HCT116 (cell line): Measurements from ENCODE around the gene BCL2L15.

Experiments
- EZH2 ChIP-seq: fragments of 200-600 bp; sonication (generic); IDR thresholded peaks from 2 replicates; pipeline ENCODE4 v1.6.1; 2017; ENCODE audit warnings: antibody characterized with exemption, mixed run types
- POLR2A ChIP-seq: IDR thresholded peaks from 2 replicates; pipeline ENCODE4 v1.7.0; 2011; ENCODE audit warnings: borderline replicate concordance; ENCODE audit not compliant: insufficient read depth, insufficient read length; ENCODE audit errors: extremely low read depth
- POLR2AphosphoS5 ChIP-seq: IDR thresholded peaks from 2 replicates; pipeline ENCODE4 v1.6.1; 2011; ENCODE audit warnings: mild to moderate bottlenecking, low read depth, low read length, moderate library complexity
- SP1 ChIP-seq: IDR thresholded peaks from 2 replicates; pipeline ENCODE4 v1.6.1; 2012; ENCODE audit warnings: low read depth
- SRF ChIP-seq: IDR thresholded peaks from 2 replicates; pipeline ENCODE4 v1.6.1; 2012; ENCODE audit warnings: low read depth
- TCF7L2 ChIP-seq: IDR thresholded peaks from 2 replicates; pipeline ENCODE4 v1.7.0; 2011; ENCODE audit warnings: borderline replicate concordance, inconsistent platforms; ENCODE audit not compliant: insufficient read depth, insufficient read length; ENCODE audit errors: extremely low read depth
- YY1 ChIP-seq: IDR thresholded peaks from 2 replicates; pipeline ENCODE4 v1.6.1; 2011; ENCODE audit warnings: low read length, low read depth, moderate library complexity, mild to moderate bottlenecking; ENCODE audit not compliant: insufficient replicate concordance; ENCODE audit errors: extremely low read depth
- ZBTB33 ChIP-seq: IDR thresholded peaks from 2 replicates; pipeline ENCODE4 v1.6.1; 2011; ENCODE audit warnings: mild to moderate bottlenecking, low read length, moderate library complexity; ENCODE audit not compliant: insufficient replicate concordance; ENCODE audit errors: extremely low read depth
- TF ChIP-seq, protein P1 (sequence below), 3 experiments: fragments of 200-600 bp in 1 of 3; sonication (generic) in 1 of 3; IDR thresholded peaks in 2 of 3; conservative IDR thresholded peaks in 1 of 3; 2 replicates each; pipeline ENCODE4 v1.5.1; 2012 to 2017; ENCODE audit warnings: low read depth in 2 of 3, low read length in 2 of 3, antibody characterized with exemption in 1 of 3, borderline replicate concordance in 1 of 3, control low read depth in 1 of 3, mild to moderate bottlenecking in 1 of 3, mixed read lengths in 1 of 3, mixed run types in 1 of 3, moderate library complexity in 1 of 3; ENCODE audit not compliant: insufficient read depth in 1 of 3
- TF ChIP-seq, protein P2 (sequence below): IDR thresholded peaks from 2 replicates; pipeline ENCODE4 v1.6.1; 2012; ENCODE audit warnings: low read depth

GRCh38 chr1:113922957-113923356, 35.6 kb upstream of the BCL2L15 start:
- TF ChIP-seq, protein P1, sequence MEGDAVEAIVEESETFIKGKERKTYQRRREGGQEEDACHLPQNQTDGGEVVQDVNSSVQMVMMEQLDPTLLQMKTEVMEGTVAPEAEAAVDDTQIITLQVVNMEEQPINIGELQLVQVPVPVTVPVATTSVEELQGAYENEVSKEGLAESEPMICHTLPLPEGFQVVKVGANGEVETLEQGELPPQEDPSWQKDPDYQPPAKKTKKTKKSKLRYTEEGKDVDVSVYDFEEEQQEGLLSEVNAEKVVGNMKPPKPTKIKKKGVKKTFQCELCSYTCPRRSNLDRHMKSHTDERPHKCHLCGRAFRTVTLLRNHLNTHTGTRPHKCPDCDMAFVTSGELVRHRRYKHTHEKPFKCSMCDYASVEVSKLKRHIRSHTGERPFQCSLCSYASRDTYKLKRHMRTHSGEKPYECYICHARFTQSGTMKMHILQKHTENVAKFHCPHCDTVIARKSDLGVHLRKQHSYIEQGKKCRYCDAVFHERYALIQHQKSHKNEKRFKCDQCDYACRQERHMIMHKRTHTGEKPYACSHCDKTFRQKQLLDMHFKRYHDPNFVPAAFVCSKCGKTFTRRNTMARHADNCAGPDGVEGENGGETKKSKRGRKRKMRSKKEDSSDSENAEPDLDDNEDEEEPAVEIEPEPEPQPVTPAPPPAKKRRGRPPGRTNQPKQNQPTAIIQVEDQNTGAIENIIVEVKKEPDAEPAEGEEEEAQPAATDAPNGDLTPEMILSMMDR (IDR thresholded peaks at IDR 0.05 in 2 of 3, conservative IDR thresholded peaks at IDR 0.05 in 1 of 3; ENCODE audit: borderline replicate concordance in 1 of 3, insufficient read depth in 1 of 3, low read depth in 2 of 3, low read length in 2 of 3), result no peak
- TF ChIP-seq POLR2AphosphoS5 (no peak), ZBTB33 (no peak), SRF (no peak), YY1 (no peak), SP1 (no peak), TCF7L2 (no peak), POLR2A (no peak), EZH2 (no peak)
- TF ChIP-seq, protein P2, sequence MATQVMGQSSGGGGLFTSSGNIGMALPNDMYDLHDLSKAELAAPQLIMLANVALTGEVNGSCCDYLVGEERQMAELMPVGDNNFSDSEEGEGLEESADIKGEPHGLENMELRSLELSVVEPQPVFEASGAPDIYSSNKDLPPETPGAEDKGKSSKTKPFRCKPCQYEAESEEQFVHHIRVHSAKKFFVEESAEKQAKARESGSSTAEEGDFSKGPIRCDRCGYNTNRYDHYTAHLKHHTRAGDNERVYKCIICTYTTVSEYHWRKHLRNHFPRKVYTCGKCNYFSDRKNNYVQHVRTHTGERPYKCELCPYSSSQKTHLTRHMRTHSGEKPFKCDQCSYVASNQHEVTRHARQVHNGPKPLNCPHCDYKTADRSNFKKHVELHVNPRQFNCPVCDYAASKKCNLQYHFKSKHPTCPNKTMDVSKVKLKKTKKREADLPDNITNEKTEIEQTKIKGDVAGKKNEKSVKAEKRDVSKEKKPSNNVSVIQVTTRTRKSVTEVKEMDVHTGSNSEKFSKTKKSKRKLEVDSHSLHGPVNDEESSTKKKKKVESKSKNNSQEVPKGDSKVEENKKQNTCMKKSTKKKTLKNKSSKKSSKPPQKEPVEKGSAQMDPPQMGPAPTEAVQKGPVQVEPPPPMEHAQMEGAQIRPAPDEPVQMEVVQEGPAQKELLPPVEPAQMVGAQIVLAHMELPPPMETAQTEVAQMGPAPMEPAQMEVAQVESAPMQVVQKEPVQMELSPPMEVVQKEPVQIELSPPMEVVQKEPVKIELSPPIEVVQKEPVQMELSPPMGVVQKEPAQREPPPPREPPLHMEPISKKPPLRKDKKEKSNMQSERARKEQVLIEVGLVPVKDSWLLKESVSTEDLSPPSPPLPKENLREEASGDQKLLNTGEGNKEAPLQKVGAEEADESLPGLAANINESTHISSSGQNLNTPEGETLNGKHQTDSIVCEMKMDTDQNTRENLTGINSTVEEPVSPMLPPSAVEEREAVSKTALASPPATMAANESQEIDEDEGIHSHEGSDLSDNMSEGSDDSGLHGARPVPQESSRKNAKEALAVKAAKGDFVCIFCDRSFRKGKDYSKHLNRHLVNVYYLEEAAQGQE, result no peak
